KOPT-K1 (cell line): Measurements from ENCODE around the gene PLAC9.
"Not testable (repeated sequence)": the region's sequence is repeated elsewhere in the genome, so short reads cannot be mapped to it uniquely, and the experiment has no call there.

Source experiments
- H3K27ac ChIP-seq: fragments of 200-600 bp; sonication (generic); 2 replicates; pipeline ENCODE4 v1.5.1; 2016; ENCODE audit warnings: antibody characterized with exemption, mild to moderate bottlenecking, low read depth, low read length; ENCODE audit not compliant: poor library complexity, severe bottlenecking
- H3K36me3 ChIP-seq: fragments of 200-600 bp; sonication (generic); 2 replicates; pipeline ENCODE4 v1.5.1; 2017; ENCODE audit warnings: antibody characterized with exemption, mild to moderate bottlenecking, low read length, moderate library complexity; ENCODE audit not compliant: insufficient read depth
- H3K9me3 ChIP-seq: fragments of 200-600 bp; sonication (generic); 2 replicates; pipeline ENCODE4 v1.5.1; 2017; ENCODE audit warnings: antibody characterized with exemption, low read length, mild to moderate bottlenecking; ENCODE audit not compliant: insufficient read depth, poor library complexity, severe bottlenecking

Gene PLAC9

GRCh38 chr10:80132299-80133139, at the start of gene PLAC9:
TSS of gene PLAC9 (plus strand) at chr10:80132730. CDS start at chr10:80132763, 33 bp downstream.
- no peaks in the 10 kb centered on the region for H3K36me3 ChIP-seq
- no peak within 1 kb of the TSS for H3K27ac ChIP-seq
- H3K9me3 ChIP-seq = no peaks in the 10 kb centered on the region

- Histone ChIP-seq H3K9me3 (no peaks in the 10 kb centered on the region), H3K27ac (no peak overlapping the region), H3K36me3 (no peaks in the 10 kb centered on the region)
Observed at GRCh38 chr10:80090121-80090520, 42.4 kb upstream of the PLAC9 start.

GRCh38 chr10:80094231-80094630, 38.3 kb upstream of the PLAC9 start:
- Histone ChIP-seq H3K9me3 (no peaks in the 10 kb centered on the region), H3K36me3 (no peaks in the 10 kb centered on the region), H3K27ac (no peak overlapping the region)

GRCh38 chr10:80098272-80098671, 34.3 kb upstream of the PLAC9 start:
- not testable (repeated sequence) for H3K27ac ChIP-seq, H3K9me3 ChIP-seq, H3K36me3 ChIP-seq

- not testable (repeated sequence) for H3K27ac ChIP-seq, H3K36me3 ChIP-seq, H3K9me3 ChIP-seq
Observed at GRCh38 chr10:80099295-80099694, 33.2 kb upstream of the PLAC9 start.

- H3K36me3 ChIP-seq = no peaks in the 10 kb centered on the region
- H3K27ac ChIP-seq = no peak overlapping the region
- no peaks in the 10 kb centered on the region for H3K9me3 ChIP-seq
Observed at GRCh38 chr10:80100116-80100515, 32.4 kb upstream of the PLAC9 start.

GRCh38 chr10:80100861-80101695, 31.5 kb upstream of the PLAC9 start:
- no peaks in the 10 kb centered on the region for H3K9me3 ChIP-seq
- H3K36me3 ChIP-seq = no peaks in the 10 kb centered on the region
- H3K27ac ChIP-seq = no peak overlapping the region

GRCh38 chr10:80104066-80104926, 28.2 kb upstream of the PLAC9 start:
- Histone ChIP-seq H3K27ac (no peak overlapping the region), H3K36me3 (no peaks in the 10 kb centered on the region), H3K9me3 (peaks cover 18% of the 10 kb centered on the region)

GRCh38 chr10:80108576-80109239, 23.8 kb upstream of the PLAC9 start:
- Histone ChIP-seq H3K27ac (no peak overlapping the region), H3K36me3 (no peaks in the 10 kb centered on the region), H3K9me3 (peaks cover 27% of the 10 kb centered on the region)

- H3K36me3 ChIP-seq = no peaks in the 10 kb centered on the region
- peaks cover 27% of the 10 kb centered on the region for H3K9me3 ChIP-seq
- no peak overlapping the region for H3K27ac ChIP-seq
Observed at GRCh38 chr10:80110986-80111385, 21.5 kb upstream of the PLAC9 start.

- H3K9me3 ChIP-seq = no peaks in the 10 kb centered on the region
- no peaks in the 10 kb centered on the region for H3K36me3 ChIP-seq
- H3K27ac ChIP-seq = no peak overlapping the region
Observed at GRCh38 chr10:80118669-80119068, 13.9 kb upstream of the PLAC9 start.

GRCh38 chr10:80122110-80122710, 10.3 kb upstream of the PLAC9 start:
- no peaks in the 10 kb centered on the region for H3K36me3 ChIP-seq
- no peaks in the 10 kb centered on the region for H3K9me3 ChIP-seq
- no peak overlapping the region for H3K27ac ChIP-seq

- no peaks in the 10 kb centered on the region for H3K36me3 ChIP-seq
- no peak overlapping the region for H3K27ac ChIP-seq
- H3K9me3 ChIP-seq = no peaks in the 10 kb centered on the region
Observed at GRCh38 chr10:80122746-80123145, 9.8 kb upstream of the PLAC9 start.

- H3K9me3 ChIP-seq = no peaks in the 10 kb centered on the region
- no peak overlapping the region for H3K27ac ChIP-seq
- H3K36me3 ChIP-seq = no peaks in the 10 kb centered on the region
Observed at GRCh38 chr10:80126876-80127275, 5.7 kb upstream of the PLAC9 start.
